ENCODE results near the gene PCP4L1.

PCP4L1 gene

DNA sequence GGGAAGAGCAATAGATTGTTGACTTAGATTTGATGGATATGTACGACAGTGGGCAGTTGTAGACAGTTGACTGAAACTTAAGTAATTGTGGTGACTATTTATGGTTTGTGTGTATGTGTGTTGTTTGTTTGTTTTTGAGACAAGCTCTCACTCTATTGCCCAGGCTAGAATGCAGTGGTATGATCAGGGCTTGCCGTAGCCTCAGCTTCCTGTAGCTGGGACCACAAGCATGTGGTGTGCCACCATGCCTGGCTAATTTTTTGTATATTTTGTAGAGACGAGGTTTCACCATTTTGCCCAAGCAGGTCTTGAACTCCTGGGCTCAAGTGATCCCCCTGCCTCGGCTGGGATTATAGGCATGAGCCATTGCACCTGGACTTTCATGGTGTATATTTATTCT lies 65.5 kb downstream of the PCP4L1 start:
- no peak for DNase-seq

DNA sequence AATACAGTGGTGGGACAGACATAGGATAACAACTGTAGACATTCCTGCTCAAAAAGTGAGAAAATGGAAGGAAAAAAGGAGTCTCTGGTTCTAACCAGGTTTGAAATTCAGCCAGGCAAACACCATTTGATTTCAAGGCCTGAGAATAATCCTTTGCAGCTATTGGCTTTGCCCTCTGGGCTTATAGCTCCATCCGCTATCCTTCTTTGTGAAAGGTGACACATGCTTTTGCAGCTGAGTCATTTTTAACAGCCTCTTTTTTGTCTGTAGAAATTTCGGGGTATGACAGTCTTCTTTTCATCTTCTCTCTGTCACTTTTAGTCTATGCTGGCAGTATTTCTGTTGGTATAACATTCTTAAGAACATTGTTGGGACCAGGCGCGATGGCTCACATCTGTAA lies 71.8 kb downstream of the PCP4L1 start:
- DNase-seq, result no peak

DNA sequence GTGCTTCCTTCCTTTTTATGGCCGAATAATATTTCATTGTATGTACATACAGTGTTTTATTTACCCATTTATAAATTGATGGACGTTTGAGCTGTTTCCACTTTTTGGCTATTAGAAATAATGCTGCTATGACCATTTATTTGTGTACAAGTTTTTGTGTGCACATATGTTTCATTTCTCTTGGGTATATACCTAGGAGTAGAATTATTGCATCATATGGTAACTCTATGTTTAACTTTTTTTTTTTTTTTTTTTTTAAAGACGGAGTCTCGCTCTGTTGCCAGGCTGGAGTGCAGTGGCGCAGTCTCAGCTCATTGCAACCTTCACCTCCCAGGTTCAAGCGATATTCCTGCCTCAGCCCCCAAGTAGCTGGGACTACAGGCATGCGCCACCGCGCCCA lies 74.6 kb downstream of the PCP4L1 start:
- no peak for DNase-seq

Measured in stimulated activated CD4-positive, alpha-beta T cell treated with anti-CD3 and anti-CD28 coated beads, Interleukin-2, amount 100 ng/mL, for 24 hours (primary cell).